Inflammatory macrophage (primary cell): Measurements from ENCODE around the gene SESN3.

Experiments
- DNase-seq, 2 donors: peaks; one replicate each; pipeline ENCODE4 v3.0.0-alpha.2; 2020 to 2022

SESN3 gene

GRCh38 chr11:95115597-95115996 is 115.4 kb downstream of the SESN3 start:
- DNase-seq, result no peak
